GM21619 (cell line): ENCODE results near the gene TIMM23.
A peak's percentile ranks its signal among the peaks of the same experiment; 100 is the strongest.
"Not testable (repeated sequence)": the region's sequence is repeated elsewhere in the genome, so short reads cannot be mapped to it uniquely, and the experiment has no call there.

ENCODE experiments used
- ATAC-seq: cut with Tn5 transposase; IDR thresholded peaks from one replicate; pipeline ENCODE4 v1.9.1; 2021; ENCODE audit not compliant: unreplicated experiment

The TIMM23 gene

GRCh38 chr10:45972106-45972812 is at the start of gene TIMM23:
TSS of gene TIMM23 (plus strand) at chr10:45972489. CDS start at chr10:45972625, 136 bp downstream.
- ATAC-seq, result peak; percentile 68

- ATAC-seq, result not testable (repeated sequence)
These were observed 45.5 kb upstream of the TIMM23 start for GRCh38 chr10:45926790-45927189.

GRCh38 chr10:45931305-45931704 is 41.0 kb upstream of the TIMM23 start:
- ATAC-seq, result not testable (repeated sequence)

GRCh38 chr10:45934788-45935187 is 37.5 kb upstream of the TIMM23 start:
- not testable (repeated sequence) for ATAC-seq

GRCh38 chr10:45939176-45939697 is 33.1 kb upstream of the TIMM23 start:
- not testable (repeated sequence) for ATAC-seq

GRCh38 chr10:45941196-45941595 is 31.1 kb upstream of the TIMM23 start:
- not testable (repeated sequence) for ATAC-seq

GRCh38 chr10:45945476-45945875 is 26.8 kb upstream of the TIMM23 start:
- not testable (repeated sequence) for ATAC-seq

GRCh38 chr10:45947363-45947762 is 24.9 kb upstream of the TIMM23 start:
- not testable (repeated sequence) for ATAC-seq

- ATAC-seq, result not testable (repeated sequence)
These were observed 23.5 kb upstream of the TIMM23 start for GRCh38 chr10:45948801-45949200.

- ATAC-seq, result not testable (repeated sequence)
These were observed 17.9 kb upstream of the TIMM23 start for GRCh38 chr10:45954367-45954766.

- ATAC-seq, result not testable (repeated sequence)
These were observed 15.7 kb upstream of the TIMM23 start for GRCh38 chr10:45956634-45957033.

- ATAC-seq, result not testable (repeated sequence)
These were observed 14.4 kb upstream of the TIMM23 start for GRCh38 chr10:45957928-45958327.

GRCh38 chr10:45962686-45963452 is 9.4 kb upstream of the TIMM23 start:
- ATAC-seq, result not testable (repeated sequence)

GRCh38 chr10:45971019-45971418 is 1.3 kb upstream of the TIMM23 start:
- not testable (repeated sequence) for ATAC-seq

GRCh38 chr10:45971742-45972105 is 565 bp upstream of the TIMM23 start:
- ATAC-seq, result peak; percentile 40

- ATAC-seq, result peak; percentile 11
These were observed 502 bp downstream of the TIMM23 start for GRCh38 chr10:45972813-45973169.

- ATAC-seq, result not testable (repeated sequence)
These were observed 1.8 kb downstream of the TIMM23 start for GRCh38 chr10:45974041-45974440.

GRCh38 chr10:45978554-45978953 is 6.3 kb downstream of the TIMM23 start:
- peak; percentile 84 for ATAC-seq

- ATAC-seq, result not testable (repeated sequence)
These were observed 9.1 kb downstream of the TIMM23 start for GRCh38 chr10:45981367-45981766.

- ATAC-seq, result not testable (repeated sequence)
These were observed 11.4 kb downstream of the TIMM23 start for GRCh38 chr10:45983538-45984186.

GRCh38 chr10:45984473-45984872 is 12.2 kb downstream of the TIMM23 start:
- ATAC-seq, result not testable (repeated sequence)
